Activated naive CD4-positive, alpha-beta T cell (primary cell): ENCODE results near the gene CD248.
"Not testable (repeated sequence)": the region's sequence is repeated elsewhere in the genome, so short reads cannot be mapped to it uniquely, and the experiment has no call there.

ENCODE experiments used
- DNase-seq, 4 experiments: peaks; one replicate each; lab custom pipeline; 2025; lab: John Stamatoyannopoulos, UW

CD248 gene

DNA sequence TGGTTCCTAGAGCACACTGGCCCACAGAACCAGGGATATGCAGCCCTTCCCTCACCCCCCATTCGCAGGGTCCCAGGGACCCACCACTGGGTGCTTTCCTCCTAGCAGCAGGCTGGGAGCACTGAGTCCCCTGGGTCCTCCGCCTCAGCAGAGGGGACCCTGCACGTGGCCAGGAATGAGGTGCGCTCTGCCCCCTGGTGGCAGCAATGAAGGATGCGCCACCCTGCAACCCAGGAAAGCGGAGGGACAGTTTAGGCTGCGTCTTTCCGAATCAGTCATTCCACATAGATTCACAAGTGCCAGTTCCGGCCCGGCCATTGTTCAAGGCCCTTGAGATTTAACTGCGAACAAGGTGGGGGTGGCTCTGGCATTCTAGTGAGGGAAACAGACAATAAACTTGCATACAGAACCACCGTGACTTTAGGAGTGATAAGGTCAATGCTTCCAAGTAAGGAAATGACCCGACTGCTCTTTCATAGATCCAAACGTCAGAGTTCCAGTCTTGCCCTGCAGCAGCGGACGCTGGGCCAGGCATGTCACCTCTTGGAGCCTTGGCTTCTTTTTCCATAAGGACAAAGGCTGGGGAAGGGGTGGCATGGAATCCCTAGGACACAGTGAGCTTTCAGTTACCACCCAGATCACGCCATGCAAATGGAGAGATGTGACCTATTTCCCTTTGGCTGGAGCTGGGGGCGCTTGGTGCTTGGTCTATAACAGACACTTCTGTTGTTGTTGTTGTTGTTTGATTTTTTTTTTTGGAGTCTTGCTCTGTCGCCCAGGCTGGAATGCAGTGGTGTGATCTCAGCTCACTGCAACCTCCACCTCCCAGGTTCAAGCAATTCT, 11.7 kb upstream of the CD248 start:
- DNase-seq = peak; percentile 58 to 70 (median 64)

DNA sequence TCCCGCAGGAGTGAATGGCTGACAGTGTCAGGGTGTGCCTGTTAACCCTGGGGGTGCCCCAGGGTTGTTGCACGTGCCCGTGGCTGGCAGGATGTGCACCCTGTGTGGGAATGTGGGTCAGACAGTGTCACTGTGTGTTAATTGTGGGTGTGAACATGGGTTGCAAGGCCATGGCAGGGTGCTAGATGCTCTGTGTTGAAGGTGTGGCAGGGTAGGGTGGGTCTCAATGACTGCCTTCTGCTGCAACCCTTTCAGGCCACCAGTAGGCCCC, 11.1 kb upstream of the CD248 start:
- DNase-seq = no peak

DNA sequence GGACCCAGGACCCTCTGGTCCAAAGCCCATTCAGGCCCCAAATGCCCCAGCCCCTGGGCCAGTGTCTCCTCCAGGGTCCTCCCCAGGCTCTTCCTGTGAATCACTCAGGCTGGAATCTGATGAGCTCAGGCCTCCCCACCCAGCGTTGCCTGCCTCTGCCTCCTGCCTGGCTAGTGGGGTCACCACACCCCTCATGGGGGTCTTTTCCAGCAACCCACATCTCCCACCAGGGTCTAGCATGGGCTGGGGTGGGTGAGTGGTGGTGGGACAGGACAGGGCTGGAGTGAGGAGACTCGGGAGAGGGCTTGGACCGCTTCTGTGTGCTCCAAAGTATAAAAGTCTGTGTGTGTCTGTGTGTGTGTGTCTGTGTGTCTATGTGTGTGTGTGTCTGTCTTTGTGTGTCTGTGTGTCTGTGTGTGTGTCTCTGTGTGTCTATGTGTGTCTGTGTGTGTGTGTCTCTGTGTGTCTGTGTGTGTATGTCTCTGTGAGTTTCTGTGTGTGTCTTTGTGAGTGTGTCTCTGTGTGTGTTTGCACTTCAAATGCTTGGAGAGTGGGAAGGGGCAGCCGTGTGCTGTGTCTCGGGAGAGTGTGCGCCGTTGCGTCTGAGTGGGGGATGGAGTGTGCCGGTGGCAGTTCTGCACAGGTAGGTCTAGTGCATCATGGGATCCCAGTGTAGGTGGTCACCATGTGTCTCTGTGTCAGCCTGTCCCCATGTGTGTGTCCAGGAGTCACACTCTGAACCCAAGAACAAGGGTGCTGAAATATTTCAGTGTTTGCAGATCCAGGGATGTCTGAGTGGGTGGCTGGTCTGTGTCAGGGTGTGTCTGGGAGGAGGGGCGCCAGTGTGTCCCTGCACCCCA, 10.6 kb upstream of the CD248 start:
- DNase-seq = no peak

DNA sequence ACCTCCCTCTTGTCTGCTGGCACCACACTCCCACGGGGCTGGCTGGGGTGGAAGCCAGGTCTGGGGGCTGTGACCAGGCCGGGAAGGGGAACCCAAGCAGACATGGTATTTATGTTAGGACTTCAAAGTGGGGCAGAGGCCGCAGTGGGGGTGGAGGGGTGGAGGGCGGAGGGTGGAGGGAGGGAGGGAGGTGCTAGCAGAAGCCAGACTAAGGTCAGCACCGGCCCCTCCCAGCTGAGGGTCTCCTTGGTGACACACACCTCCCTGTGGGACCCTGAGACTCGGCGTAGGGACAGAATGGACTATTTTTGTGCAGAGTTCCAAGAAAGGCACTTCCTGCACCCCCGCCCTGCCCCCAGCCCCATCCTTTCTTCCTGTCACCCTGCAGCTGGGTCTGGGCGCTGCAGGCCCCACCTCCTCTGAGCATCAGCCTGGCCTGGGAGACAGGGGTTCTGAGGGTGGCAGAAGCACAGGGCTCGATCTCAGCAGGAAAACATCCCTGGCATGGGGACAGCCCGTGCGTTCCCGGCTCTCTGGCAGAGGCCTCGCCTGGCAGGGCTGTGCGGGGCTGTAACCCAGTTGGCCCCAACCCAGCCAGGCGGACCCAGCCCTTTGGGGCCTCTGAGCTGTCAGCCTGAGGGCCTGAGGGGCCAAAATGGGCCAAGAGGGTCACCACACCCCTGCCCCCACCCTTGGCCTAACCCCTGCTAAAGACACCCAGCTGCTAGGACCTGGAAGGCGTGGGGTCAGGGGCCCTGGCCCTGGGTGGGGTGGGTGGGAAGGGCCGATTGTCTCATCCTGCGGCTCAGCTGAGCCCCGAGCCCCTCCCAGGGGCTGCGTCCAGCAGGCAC, 9.6 kb upstream of the CD248 start:
- DNase-seq = peak in 1 of 4 experiments; percentile 44

DNA sequence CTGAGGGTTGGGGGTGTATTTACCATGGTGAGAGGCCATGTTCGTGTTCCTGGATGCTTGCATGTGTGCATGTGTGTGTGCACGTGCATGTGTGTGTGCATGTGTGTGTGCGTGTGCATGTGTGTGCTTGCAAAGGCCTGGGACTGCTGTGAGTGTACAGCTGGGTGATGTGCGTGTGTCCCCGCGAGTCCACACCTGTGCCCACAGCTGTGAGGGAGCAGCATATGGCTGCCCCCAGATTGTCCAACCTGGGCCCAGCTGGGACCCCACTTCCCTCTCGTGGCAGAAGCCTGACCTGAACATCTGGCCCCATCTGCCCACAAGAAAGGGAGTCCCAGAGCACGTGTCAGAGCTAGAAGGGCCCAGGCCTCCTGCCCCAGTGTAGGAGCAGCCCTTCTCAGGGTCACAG, 8.4 kb upstream of the CD248 start:
- DNase-seq = no peak

DNA sequence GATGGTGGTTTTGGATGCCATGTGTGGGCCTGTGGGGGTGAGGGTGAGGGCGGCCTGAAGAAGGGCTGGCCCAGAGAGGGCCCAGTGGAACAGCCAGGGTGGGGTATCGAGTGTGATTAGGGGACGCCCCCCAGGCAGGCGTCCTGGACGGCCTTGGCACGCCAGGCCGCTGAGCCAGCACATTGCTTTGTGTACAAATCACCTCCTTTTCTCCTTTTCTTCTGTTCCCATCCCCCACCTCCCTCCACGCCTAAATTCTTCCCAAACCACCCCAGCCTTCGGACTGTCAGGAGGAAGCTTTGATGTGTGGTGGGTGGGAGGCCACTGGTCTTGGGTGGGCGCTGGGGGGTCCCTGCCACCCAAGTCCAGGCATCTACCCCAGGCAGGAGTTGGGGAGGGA, 7.8 kb upstream of the CD248 start:
- no peak for DNase-seq

DNA sequence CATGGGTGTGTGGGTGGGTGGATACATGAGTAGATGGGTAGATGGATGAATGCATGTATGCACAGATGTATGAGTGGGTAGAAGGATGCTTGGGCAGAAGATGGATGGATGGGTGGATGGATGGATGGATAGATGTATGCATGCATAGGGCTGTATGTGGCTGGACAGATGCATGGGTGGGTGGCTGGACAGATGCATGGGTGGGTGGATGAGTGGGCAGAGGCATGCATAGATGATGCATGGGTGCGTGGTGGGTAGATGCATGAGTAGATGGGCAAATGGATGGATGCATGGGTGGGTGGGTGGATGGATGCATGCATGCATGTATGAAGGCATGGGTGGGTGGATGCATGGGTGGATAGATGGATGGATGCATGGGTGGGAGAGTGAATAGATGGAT, 6.8 kb upstream of the CD248 start:
- DNase-seq = no peak

DNA sequence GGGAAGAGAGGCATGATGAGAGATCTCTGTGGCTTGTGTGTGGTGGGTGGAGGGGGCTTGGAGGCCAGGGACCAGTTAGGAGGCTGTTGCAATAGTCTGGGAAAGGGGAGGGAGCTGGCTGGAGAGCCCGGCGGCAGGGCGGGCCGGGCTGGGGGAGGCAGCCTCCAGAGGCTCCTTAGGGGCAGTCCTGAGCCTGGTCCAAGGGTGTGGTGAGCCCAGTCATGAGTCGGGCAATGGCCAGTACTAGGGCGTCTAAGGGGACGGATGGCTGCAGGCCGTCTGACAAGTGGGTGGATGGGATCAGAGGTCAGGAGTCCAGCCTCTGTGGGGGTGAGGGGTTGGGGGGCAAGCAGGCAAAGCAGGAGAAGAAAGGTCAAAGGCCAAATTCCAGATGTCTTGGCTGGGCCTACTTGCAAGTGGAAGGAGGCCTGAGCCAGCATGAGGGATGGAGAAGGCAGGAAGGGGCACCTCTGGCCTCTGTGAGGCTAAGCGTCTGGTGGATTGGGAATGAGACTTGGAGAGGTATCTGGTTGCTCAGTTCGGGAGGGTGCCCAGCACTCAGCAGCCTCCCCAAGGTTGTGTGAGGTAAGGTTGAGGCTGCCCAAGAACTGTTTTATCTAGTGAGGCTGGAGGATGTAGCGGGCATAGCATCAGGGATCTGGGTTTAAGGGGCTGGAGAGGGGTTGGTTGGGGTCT, 6.0 kb upstream of the CD248 start:
- DNase-seq = no peak

DNA sequence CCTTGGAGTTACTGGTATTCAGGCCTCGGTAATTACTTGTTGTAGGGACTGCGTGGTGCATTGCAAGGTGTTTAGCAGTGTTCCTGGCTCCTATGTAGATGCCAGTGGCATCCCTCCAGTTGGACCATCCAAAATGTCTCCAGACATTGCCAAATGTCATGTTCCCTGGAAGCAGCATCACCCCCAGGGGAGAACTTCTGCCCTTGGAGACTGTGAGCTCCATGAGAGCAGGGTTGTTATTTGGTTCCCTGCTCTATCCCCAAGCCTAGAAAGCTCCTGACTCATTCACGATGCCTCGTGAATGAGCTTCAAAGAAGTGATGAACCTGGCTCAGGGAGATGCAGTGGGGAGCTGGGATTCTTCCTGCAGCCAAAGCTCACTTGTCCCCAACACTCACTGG, 4.8 kb upstream of the CD248 start:
- no peak for DNase-seq

DNA sequence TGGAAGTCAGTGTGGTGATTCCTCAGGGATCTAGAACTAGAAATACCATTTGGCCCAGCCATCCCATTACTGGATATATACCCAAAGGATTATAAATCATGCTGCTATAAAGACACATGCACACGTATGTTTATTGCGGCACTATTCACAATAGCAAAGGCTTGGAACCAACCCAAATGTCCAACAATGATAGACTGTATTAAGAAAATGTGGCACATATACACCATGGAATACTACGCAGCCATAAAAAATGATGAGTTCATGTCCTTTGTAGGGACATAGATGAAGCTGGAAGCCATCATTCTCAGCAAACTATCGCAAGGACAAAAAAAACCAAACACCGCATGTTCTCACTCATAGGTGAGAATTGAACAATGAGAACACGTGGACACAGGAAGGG, 3.9 kb upstream of the CD248 start:
- not testable (repeated sequence) for DNase-seq

DNA sequence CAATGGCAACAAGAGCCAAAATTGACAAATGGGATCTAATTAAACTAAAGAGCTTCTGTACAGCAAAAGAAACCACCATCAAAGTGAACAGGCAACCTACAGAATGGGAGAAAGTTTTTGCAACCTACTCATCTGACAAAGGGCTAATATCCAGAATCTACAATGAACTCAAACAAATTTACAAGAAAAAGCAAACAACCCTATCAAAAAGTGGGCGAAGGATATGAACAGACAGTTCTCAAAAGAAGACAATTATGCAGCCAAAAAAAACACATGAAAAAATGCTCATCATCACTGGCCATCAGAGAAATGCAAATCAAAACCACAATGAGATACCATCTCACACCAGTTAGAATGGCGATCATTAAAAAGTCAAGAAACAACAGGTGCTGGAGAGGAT, 3.4 kb upstream of the CD248 start:
- not testable (repeated sequence) for DNase-seq

DNA sequence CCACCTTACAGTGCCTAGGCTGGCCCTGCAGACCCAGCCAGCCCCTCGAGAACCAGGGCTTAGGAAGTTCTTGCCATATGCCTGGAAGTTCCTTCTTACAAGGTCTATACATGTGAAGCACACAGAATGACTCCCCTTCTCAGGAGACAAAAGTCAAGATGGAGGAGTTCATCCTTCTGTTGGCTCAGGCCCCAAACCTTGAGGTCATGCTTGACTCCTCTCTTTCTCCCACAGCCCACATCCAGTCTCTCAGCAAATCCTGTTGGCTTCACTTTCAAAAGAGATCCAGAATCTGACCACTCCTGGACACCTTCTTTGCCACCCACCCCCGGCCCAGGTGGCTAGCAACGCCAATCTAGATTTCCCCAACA, 1.7 kb upstream of the CD248 start:
- DNase-seq = no peak

DNA sequence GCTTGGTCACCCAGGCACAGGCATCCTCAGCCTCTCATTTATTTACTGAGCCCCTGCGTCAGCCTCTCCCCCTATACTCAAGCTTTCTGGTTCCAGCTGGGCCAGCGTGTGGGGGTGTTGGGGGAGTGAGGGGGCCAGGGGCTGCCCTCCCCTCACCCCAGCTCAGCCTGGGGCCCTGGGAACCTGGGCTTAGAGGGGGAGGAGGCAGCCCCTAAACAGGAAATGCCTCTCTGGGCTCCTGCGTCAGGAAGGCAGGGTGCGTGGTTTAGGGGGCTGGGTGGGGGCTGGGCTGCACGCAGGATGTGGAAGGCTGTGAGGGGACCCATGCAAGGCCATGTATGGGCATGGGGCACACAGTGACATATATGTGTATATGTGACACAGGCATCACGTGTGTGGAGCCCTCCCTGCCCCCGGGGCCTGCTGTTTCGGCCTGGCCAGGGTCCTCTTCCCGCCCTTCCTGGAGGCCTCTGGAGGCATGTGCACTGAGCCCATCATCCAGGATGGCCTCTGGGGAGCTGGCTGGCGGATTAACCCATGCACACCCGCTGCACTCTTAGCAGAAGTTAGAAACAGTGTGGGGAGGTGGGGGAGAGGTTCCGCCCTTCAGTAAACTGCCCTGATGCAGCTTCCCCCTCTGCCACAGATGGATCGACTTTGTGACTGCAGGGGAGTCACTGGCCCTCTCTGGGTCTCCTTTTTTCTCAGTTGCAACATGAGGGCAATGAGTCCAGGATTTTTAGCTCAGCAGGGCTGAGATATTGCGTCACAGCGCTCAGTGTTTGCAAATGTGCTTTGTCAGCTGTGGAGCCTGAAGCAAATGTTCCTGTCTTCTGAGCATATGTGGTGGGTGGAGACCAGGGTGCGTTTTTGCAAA, 1.1 kb upstream of the CD248 start:
- DNase-seq = peak in 2 of 4 experiments; percentile 50 to 67

DNA sequence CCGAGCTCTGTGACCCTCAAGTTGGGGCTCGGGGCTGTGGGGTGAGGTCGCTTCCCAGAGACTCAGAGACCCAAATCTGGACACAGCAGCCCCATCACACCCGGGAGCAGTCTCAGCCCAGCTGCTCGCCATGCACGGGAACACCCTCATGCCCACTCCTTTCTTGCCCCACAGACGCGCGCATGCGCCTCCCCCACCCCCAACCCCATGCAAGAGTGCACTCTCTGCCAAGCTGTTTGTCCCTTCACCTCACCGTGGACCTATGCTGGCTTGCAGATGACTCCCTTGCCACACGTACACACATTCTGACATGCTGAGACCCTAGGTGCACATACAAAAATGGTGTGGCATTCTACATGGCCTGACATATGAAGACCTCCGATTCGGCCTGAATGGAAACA, 478 bp upstream of the CD248 start:
- DNase-seq = peak in 2 of 4 experiments; percentile 20 to 44

DNA sequence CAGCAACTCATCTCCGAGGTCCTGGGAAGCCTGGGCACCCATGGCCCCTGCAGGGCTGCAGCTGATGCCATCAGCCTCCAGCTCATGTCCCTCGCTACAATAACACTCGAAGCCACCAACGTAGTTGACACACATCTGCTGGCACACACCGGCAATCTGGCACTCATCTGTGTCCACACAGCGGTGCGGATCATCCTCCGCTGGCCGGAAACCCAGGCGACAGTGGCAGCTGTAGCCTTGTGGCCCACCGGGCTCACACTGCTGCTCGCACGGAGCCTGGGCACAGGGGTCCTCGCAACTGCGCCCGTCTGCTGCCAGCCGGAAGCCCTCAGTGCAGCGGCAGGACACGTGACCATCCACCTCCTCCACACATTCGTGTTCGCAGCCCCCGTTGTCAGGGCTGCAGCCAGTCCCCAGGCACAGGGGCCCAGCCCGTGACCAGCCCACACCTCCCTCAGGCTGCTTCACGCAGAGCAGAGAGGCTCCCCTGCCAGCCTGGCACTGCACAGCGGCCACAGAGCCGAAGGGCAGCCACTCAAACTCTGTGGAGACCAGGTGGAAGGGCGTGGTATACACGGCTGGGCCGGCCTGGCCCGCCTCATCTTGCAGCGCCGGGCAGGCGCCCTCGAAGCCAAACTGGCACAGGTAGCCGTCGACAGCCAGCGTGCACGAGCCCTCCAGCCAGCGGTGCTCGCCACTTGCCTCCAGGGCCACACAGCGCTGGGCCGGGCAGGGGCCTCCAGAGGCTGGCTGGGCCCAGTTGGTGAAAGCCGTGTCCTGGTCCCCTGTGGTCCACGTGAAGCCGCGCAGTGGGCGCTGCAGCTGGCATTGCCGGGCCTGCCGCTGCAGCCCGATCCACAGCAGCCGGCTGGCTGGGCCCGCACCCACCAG, 678 bp downstream of the CD248 start:
- no peak for DNase-seq

DNA sequence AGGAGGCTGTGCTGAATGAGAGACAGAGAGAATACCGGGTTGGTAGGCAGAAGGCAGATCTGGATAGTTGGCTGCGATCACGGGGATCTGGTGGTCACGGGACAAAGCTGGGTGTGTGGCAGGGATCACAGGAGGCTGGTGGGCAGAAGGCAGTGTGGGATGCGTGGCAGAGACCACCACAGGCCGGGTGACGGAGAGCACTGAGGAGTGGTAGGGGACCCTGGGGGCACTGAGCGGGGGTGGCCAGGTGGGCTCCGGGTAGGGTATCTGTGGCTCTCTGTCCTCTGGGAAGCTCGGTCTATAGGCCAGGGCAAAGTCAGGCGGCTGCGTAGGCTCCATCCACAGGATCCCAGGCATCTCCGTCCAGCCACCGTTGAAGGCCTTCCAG, 1.4 kb downstream of the CD248 start:
- no peak for DNase-seq

DNA sequence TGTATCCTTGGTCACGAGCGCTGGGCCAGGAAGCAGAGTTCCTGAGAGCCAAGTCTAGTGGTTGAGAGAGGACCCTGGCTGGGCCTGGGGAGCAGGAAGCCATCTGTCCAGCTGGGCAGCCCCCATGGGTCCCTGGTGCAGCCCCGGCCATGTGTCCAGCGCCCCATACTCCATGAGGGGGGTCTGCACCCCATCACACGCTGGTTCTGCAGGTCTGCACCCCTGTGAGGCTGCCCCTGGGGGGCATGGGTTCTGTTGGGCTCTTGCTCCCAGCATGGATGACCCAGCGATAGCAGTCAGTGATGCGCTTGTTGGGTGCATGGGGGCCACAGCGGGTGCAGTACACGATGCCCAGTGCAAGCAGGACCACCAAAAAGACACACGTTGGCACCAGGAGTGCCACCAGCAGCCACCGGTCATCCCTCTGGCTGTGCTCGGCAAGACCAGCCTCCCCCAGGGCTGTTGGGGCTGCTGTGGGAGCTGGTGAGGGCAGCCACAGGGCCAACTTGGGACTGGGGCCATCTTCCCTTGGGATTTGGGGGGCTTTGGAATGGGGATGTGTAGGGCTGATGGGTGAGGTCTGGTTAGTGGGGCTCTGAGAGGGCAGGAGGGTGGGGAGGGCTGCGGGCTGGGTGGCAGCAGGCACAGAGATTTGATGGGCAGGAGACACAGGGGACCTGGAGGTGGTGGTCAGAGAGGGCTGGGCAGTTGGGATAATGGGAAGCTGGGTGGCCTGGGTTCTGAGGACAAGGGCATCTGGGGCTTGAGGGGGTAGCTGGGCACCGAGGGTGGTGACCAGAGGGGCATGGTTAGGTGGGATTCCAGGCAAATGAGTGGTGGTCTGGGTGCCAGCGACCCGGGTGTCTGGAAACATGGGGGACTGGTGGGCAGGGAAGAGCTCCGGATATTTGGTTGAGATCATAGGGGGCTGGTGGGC, 2.0 kb downstream of the CD248 start:
- no peak for DNase-seq

DNA sequence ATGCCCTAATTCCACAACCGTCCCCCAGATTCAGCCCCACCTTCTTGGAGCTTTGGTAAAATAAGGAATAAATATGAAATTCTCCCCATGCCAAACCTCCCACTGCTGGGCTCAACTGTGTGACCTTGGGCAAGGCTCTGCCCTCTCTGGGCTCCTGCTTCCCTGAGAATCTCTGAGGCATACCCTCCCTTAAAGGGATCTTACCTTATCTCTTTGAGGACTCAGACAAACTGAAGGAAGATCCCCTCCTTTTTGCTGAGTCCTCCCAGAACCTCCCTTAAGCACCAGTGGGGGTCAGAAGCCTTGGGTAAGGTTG, 2.7 kb downstream of the CD248 start:
- DNase-seq = no peak
